Liver (tissue), 9 donors: Measurements from ENCODE around the gene USP48. TPM values are rescaled to one million over a fixed set of nuclear protein-coding genes. Genes with fewer than 3 reads are reported as not detected.

Experiments
- DNase-seq: peaks from one replicate; pipeline ENCODE4 v3.0.0-alpha.2; 2017; ENCODE audit warnings: low spot score
- H3K27ac ChIP-seq, 2 donors: one replicate each; pipeline ENCODE4 v1.7.0; 2013; ENCODE audit warnings: inconsistent platforms in 2 of 2, low read length in 2 of 2, control low read depth in 1 of 2, low read depth in 1 of 2, mild to moderate bottlenecking in 1 of 2
- H3K27me3 ChIP-seq, 4 donors: one replicate each; pipeline versions ENCODE4 v1.6.1 to v1.7.0; 2013; ENCODE audit warnings: low read length in 3 of 4, inconsistent platforms in 1 of 4, mild to moderate bottlenecking in 1 of 4, moderate library complexity in 1 of 4; ENCODE audit not compliant: control insufficient read depth in 4 of 4, insufficient read depth in 4 of 4
- H3K36me3 ChIP-seq, 4 donors: one replicate each; pipeline versions ENCODE4 v1.6.1 to v1.7.0; 2013; ENCODE audit warnings: low read length in 3 of 4, mild to moderate bottlenecking in 3 of 4, low read depth in 1 of 4, moderate library complexity in 1 of 4; ENCODE audit not compliant: control insufficient read depth in 4 of 4, insufficient read depth in 3 of 4
- H3K4me1 ChIP-seq, 4 donors: one replicate each; pipeline versions ENCODE4 v1.6.1 to v1.7.0; 2013; ENCODE audit warnings: low read length in 3 of 4, mild to moderate bottlenecking in 3 of 4, moderate library complexity in 1 of 4; ENCODE audit not compliant: control insufficient read depth in 4 of 4, insufficient read depth in 4 of 4
- H3K4me3 ChIP-seq, 3 donors: one replicate each; pipeline versions ENCODE4 v1.6.1 to v1.7.0; 2013; ENCODE audit warnings: low read length in 3 of 3, control low read depth in 1 of 3, low read depth in 1 of 3, mild to moderate bottlenecking in 1 of 3
- H3K9ac ChIP-seq, 2 donors: one replicate each; pipeline ENCODE4 v1.7.0; 2013; ENCODE audit warnings: low read length in 2 of 2, mild to moderate bottlenecking in 2 of 2, moderate library complexity in 2 of 2, control low read depth in 1 of 2, low read depth in 1 of 2
- H3K9me3 ChIP-seq, 4 donors: one replicate each; pipeline versions ENCODE4 v1.6.1 to v1.7.0; 2013; ENCODE audit warnings: low read length in 3 of 4; ENCODE audit not compliant: control insufficient read depth in 4 of 4
- ATF3 ChIP-seq: IDR thresholded peaks from 2 replicates; pipeline ENCODE4 v1.6.1; 2016; ENCODE audit warnings: antibody characterized with exemption
- CTCF ChIP-seq: fragments of 150-350 bp; IDR thresholded peaks from 2 replicates; pipeline ENCODE4 v1.5.1; 2017; ENCODE audit warnings: improper control_type of control experiment, low read depth, low read length; ENCODE audit not compliant: missing input control
- EGR1 ChIP-seq, 2 donors: IDR thresholded peaks; 2 replicates each; pipeline ENCODE4 v1.6.1; 2016 to 2018; ENCODE audit warnings: antibody characterized with exemption in 2 of 2, low read depth in 2 of 2
- FOXA1 ChIP-seq: IDR thresholded peaks from 2 replicates; pipeline ENCODE4 v1.6.1; 2016; ENCODE audit warnings: antibody characterized with exemption
- FOXA2 ChIP-seq: IDR thresholded peaks from 2 replicates; pipeline ENCODE4 v1.6.1; 2016; ENCODE audit warnings: antibody characterized with exemption
- GABPA ChIP-seq, 2 donors: IDR thresholded peaks in 1 of 2; conservative IDR thresholded peaks in 1 of 2; 2 replicates each; pipeline ENCODE4 v1.6.1; 2016; ENCODE audit warnings: antibody characterized with exemption in 2 of 2, mild to moderate bottlenecking in 1 of 2, moderate library complexity in 1 of 2
- HNF4G ChIP-seq: IDR thresholded peaks from 2 replicates; pipeline ENCODE4 v1.6.1; 2016; ENCODE audit warnings: antibody characterized with exemption
- JUND ChIP-seq, 2 donors: IDR thresholded peaks; 2 replicates each; pipeline ENCODE4 v1.6.1; 2016; ENCODE audit warnings: antibody characterized with exemption in 2 of 2
- MAX ChIP-seq: IDR thresholded peaks from 2 replicates; pipeline ENCODE4 v1.6.1; 2016; ENCODE audit warnings: antibody characterized with exemption
- NR2F2 ChIP-seq: IDR thresholded peaks from 2 replicates; pipeline ENCODE4 v1.6.1; 2016; ENCODE audit warnings: antibody characterized with exemption
- RAD21 ChIP-seq, 2 donors: IDR thresholded peaks; 2 replicates each; pipeline ENCODE4 v1.6.1; 2016; ENCODE audit warnings: antibody characterized with exemption in 2 of 2, mild to moderate bottlenecking in 2 of 2
- REST ChIP-seq: IDR thresholded peaks from 2 replicates; pipeline ENCODE4 v1.6.1; 2016; ENCODE audit warnings: antibody characterized with exemption, mild to moderate bottlenecking
- RXRA ChIP-seq, 2 donors: IDR thresholded peaks; 2 replicates each; pipeline ENCODE4 v1.6.1; 2017 to 2018; ENCODE audit warnings: antibody characterized with exemption in 2 of 2, mild to moderate bottlenecking in 1 of 2
- SP1 ChIP-seq: IDR thresholded peaks from 2 replicates; pipeline ENCODE4 v1.6.1; 2018; ENCODE audit warnings: antibody characterized with exemption, mild to moderate bottlenecking
- TAF1 ChIP-seq: conservative IDR thresholded peaks from 2 replicates; pipeline ENCODE4 v1.6.1; 2016; ENCODE audit warnings: antibody characterized with exemption, mild to moderate bottlenecking
- YY1 ChIP-seq: IDR thresholded peaks from 2 replicates; pipeline ENCODE4 v1.6.1; 2016; ENCODE audit warnings: antibody characterized with exemption, mild to moderate bottlenecking
- ZBTB33 ChIP-seq: IDR thresholded peaks from 2 replicates; pipeline ENCODE4 v1.6.1; 2016; ENCODE audit warnings: antibody characterized with exemption
- WGBS: extraction: QIAGEN DNeasy Blood & Tissue Kit; methylation state at CpG from one replicate; pipeline ENCODE4 v1.1.7; 2013; 5-methylcytosine and 5-hydroxymethylcytosine counted together
- polyA plus RNA-seq, 2 donors: library from polyadenylated mRNA; stranded (reverse) in 1 of 2; unstranded in 1 of 2; fragments of 200-250 nt in 1 of 2; fragments of >200 nt in 1 of 2; fragmentation: Nextera tagmentation in 1 of 2; extraction: Ambion mirVana in 1 of 2; gene quantifications; one replicate each; pipeline versions ENCODE4 v1.2.1 to v1.2.3, GENCODE V29; 2013 to 2015
- total RNA-seq, 2 donors: library from RNA; depleted of rRNA; stranded (reverse); fragments of >200 nt; gene quantifications; one replicate each; pipeline ENCODE4 v1.2.3, GENCODE V29; 2014
- donor health status: healthy.
- donor health status: healthy.
- donor health status: healthy.
- donor health status: healthy.
- donor health status: healthy.

The USP48 gene
- total and polyA plus RNA-seq, 4 donors: 7.8 to 34.9 (median 23.1) TPM

GRCh38 chr1:21758614-21759013 is 24.3 kb downstream of the USP48 start:
- TF ChIP-seq FOXA1: no peak
- no peak for TF ChIP-seq FOXA2
- no peak for TF ChIP-seq EGR1 (IDR thresholded peaks at IDR 0.05; ENCODE audit: low read depth in 2 of 2)
- no peak for TF ChIP-seq CTCF
- no peak for TF ChIP-seq RAD21 (IDR thresholded peaks at IDR 0.05)
- TF ChIP-seq YY1: no peak
- no peak for TF ChIP-seq NR2F2
- no peak for TF ChIP-seq GABPA (IDR thresholded peaks at IDR 0.05 in 1 of 2, conservative IDR thresholded peaks at IDR 0.05 in 1 of 2)
- TF ChIP-seq JUND (IDR thresholded peaks at IDR 0.05): no peak
- Histone ChIP-seq H3K9me3 (no peaks in the 10 kb centered on the region), H3K27ac (no peak overlapping the region), H3K27me3 (no peaks in the 10 kb centered on the region), H3K4me1 (no peaks in the 10 kb centered on the region), H3K4me3 (no peak overlapping the region), H3K9ac (no peak overlapping the region), H3K36me3 (peaks cover 7 to 20% (median 12%) of the 10 kb centered on the region in 4 donors)
- no peak for DNase-seq
- 98% methylated on average over 8 of the region's 8 CpGs for WGBS

GRCh38 chr1:21756393-21757089 is 26.4 kb downstream of the USP48 start:
- peaks cover 7 to 32% (median 17%) of the 10 kb centered on the region in 4 donors for H3K36me3 ChIP-seq
- TF ChIP-seq SP1 (no peak), TAF1 (no peak), RXRA (IDR thresholded peaks at IDR 0.05) (no peak), MAX (no peak), GABPA (IDR thresholded peaks at IDR 0.05 in 1 of 2, conservative IDR thresholded peaks at IDR 0.05 in 1 of 2) (no peak), HNF4G (no peak), FOXA1 (no peak), ZBTB33 (no peak), FOXA2 (no peak), RAD21 (IDR thresholded peaks at IDR 0.05) (no peak), NR2F2 (no peak), CTCF (no peak), REST (no peak), JUND (IDR thresholded peaks at IDR 0.05) (no peak), ATF3 (no peak), EGR1 (IDR thresholded peaks at IDR 0.05; ENCODE audit: low read depth in 2 of 2) (no peak), YY1 (no peak)
- no peaks in the 10 kb centered on the region for H3K4me1 ChIP-seq
- DNase-seq: no peak
- no peak overlapping the region for H3K9ac ChIP-seq
- no peak overlapping the region for H3K4me3 ChIP-seq
- 89% methylated on average over 12 of the region's 12 CpGs for WGBS
- H3K27ac ChIP-seq: no peak overlapping the region
- H3K9me3 ChIP-seq: no peaks in the 10 kb centered on the region
- no peaks in the 10 kb centered on the region for H3K27me3 ChIP-seq
